ENCODE measurements around the gene NAA15. TPM values are rescaled to one million over a fixed set of nuclear protein-coding genes. Genes with fewer than 3 reads are reported as not detected.

NAA15 gene
- total RNA-seq, 1 donor from 2014 or later, result 35.1 TPM

- peak overlapping the region; percentile 35 for H3K4me3 Mint-ChIP-seq (ENCODE audit: unreplicated experiment)
- no peaks in the 10 kb centered on the region for H3K36me3 Mint-ChIP-seq (ENCODE audit: unreplicated experiment)
- no peak for DNase-seq (ENCODE audit: extremely low spot score, unreplicated experiment)
- peak overlapping the region; percentile 75 for H3K27ac Mint-ChIP-seq (ENCODE audit: unreplicated experiment)
- H3K9me3 Mint-ChIP-seq (ENCODE audit: unreplicated experiment), result no peaks in the 10 kb centered on the region
- TF ChIP-seq CTCF (IDR thresholded peaks at IDR 0.05), result no peak
- H3K4me1 Mint-ChIP-seq (ENCODE audit: unreplicated experiment), result peaks cover 38% of the 10 kb centered on the region
- no peaks in the 10 kb centered on the region for H3K27me3 Mint-ChIP-seq (ENCODE audit: unreplicated experiment)
Measured at GRCh38 chr4:139282065-139282720, 19.1 kb upstream of the NAA15 start.

GRCh38 chr4:139282721-139283075 lies 18.6 kb upstream of the NAA15 start:
- no peak overlapping the region for H3K4me3 Mint-ChIP-seq (ENCODE audit: unreplicated experiment)
- no peaks in the 10 kb centered on the region for H3K27me3 Mint-ChIP-seq (ENCODE audit: unreplicated experiment)
- H3K9me3 Mint-ChIP-seq (ENCODE audit: unreplicated experiment), result no peaks in the 10 kb centered on the region
- peak overlapping the region; percentile 75 for H3K27ac Mint-ChIP-seq (ENCODE audit: unreplicated experiment)
- peaks cover 38% of the 10 kb centered on the region for H3K4me1 Mint-ChIP-seq (ENCODE audit: unreplicated experiment)
- TF ChIP-seq CTCF (IDR thresholded peaks at IDR 0.05), result no peak
- no peak for DNase-seq (ENCODE audit: extremely low spot score, unreplicated experiment)
- H3K36me3 Mint-ChIP-seq (ENCODE audit: unreplicated experiment), result no peaks in the 10 kb centered on the region

- TF ChIP-seq CTCF (IDR thresholded peaks at IDR 0.05), result no peak
- Mint-ChIP-seq H3K27ac (ENCODE audit: unreplicated experiment) (no peak overlapping the region), H3K9me3 (ENCODE audit: unreplicated experiment) (no peaks in the 10 kb centered on the region), H3K27me3 (ENCODE audit: unreplicated experiment) (no peaks in the 10 kb centered on the region), H3K4me3 (ENCODE audit: unreplicated experiment) (no peak overlapping the region), H3K4me1 (ENCODE audit: unreplicated experiment) (peaks cover 21% of the 10 kb centered on the region), H3K36me3 (ENCODE audit: unreplicated experiment) (peaks cover 9% of the 10 kb centered on the region)
- DNase-seq (ENCODE audit: extremely low spot score, unreplicated experiment), result no peak
Measured at GRCh38 chr4:139286186-139286698, 15.1 kb upstream of the NAA15 start.

GRCh38 chr4:139295206-139295941 lies 5.9 kb upstream of the NAA15 start:
- DNase-seq (ENCODE audit: extremely low spot score, unreplicated experiment), result peak; percentile 98
- Mint-ChIP-seq H3K4me1 (ENCODE audit: unreplicated experiment) (peaks cover 26% of the 10 kb centered on the region), H3K9me3 (ENCODE audit: unreplicated experiment) (no peaks in the 10 kb centered on the region), H3K27ac (ENCODE audit: unreplicated experiment) (peak overlapping the region; percentile 96), H3K36me3 (ENCODE audit: unreplicated experiment) (peaks cover 7% of the 10 kb centered on the region), H3K4me3 (ENCODE audit: unreplicated experiment) (peak overlapping the region; percentile 95), H3K27me3 (ENCODE audit: unreplicated experiment) (no peaks in the 10 kb centered on the region)
- TF ChIP-seq CTCF (IDR thresholded peaks at IDR 0.05), result peak; percentile 98

- DNase-seq (ENCODE audit: extremely low spot score, unreplicated experiment), result no peak
- Mint-ChIP-seq H3K36me3 (ENCODE audit: unreplicated experiment) (peaks cover 6% of the 10 kb centered on the region), H3K4me1 (ENCODE audit: unreplicated experiment) (peaks cover 29% of the 10 kb centered on the region), H3K4me3 (ENCODE audit: unreplicated experiment) (peak overlapping the region; percentile 95), H3K27ac (ENCODE audit: unreplicated experiment) (peak overlapping the region; percentile 96), H3K27me3 (ENCODE audit: unreplicated experiment) (no peaks in the 10 kb centered on the region), H3K9me3 (ENCODE audit: unreplicated experiment) (no peaks in the 10 kb centered on the region)
- no peak for TF ChIP-seq CTCF (IDR thresholded peaks at IDR 0.05)
Measured at GRCh38 chr4:139295942-139296299, 5.4 kb upstream of the NAA15 start.
